Skeletal muscle satellite cell (primary cell): ENCODE data around the gene ZNF462.

Source experiments
- H3K27me3 ChIP-seq: 2 replicates; pipeline ENCODE4 v1.7.0; 2013; ENCODE audit warnings: low read length; ENCODE audit not compliant: control insufficient read depth, insufficient read depth
- H3K36me3 ChIP-seq: 2 replicates; pipeline ENCODE4 v1.7.0; 2013; ENCODE audit warnings: mild to moderate bottlenecking, control low read depth, low read length; ENCODE audit not compliant: insufficient read depth
- H3K4me1 ChIP-seq: 2 replicates; pipeline ENCODE4 v1.7.0; 2013; ENCODE audit warnings: low read length; ENCODE audit not compliant: control insufficient read depth, insufficient read depth
- H3K4me2 ChIP-seq: 2 replicates; pipeline ENCODE4 v1.7.0; 2013; ENCODE audit warnings: mild to moderate bottlenecking, low read length
- H3K4me3 ChIP-seq: 2 replicates; pipeline ENCODE4 v1.7.0; 2013; ENCODE audit warnings: low read length
- H3K9ac ChIP-seq: 2 replicates; pipeline ENCODE4 v1.7.0; 2013; ENCODE audit warnings: mild to moderate bottlenecking, low read depth, low read length, moderate library complexity
- H3K9me3 ChIP-seq: replicated peaks from 2 replicates; pipeline ENCODE4 v1.7.0; 2013; ENCODE audit warnings: mild to moderate bottlenecking, control low read depth, low read length

Gene ZNF462

DNA sequence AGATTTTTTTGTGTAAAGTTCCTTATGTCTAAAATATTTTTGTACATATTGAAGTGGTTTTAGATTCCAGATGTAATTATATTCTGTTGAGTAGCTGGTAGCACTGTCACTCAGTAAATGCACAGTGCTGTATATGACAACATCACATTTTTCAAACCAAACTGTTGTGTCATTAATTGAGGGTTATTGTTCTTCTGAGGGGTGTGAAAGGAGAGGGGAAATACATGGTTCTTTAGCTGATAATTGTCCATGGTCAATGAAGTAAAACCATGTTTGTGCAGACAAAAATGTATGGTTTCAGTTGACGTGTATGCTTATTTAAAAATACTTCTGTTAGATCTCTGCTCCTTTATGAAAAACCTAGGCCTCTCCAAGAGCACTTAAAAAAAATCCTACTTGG is 3.3 kb downstream of the ZNF462 start:
- Histone ChIP-seq H3K36me3 (no peaks in the 10 kb centered on the region), H3K9me3 (no peaks in the 10 kb centered on the region), H3K4me2 (no peak overlapping the region), H3K9ac (no peak overlapping the region), H3K27me3 (no peaks in the 10 kb centered on the region), H3K4me1 (peaks cover 33% of the 10 kb centered on the region), H3K4me3 (no peak overlapping the region)

DNA sequence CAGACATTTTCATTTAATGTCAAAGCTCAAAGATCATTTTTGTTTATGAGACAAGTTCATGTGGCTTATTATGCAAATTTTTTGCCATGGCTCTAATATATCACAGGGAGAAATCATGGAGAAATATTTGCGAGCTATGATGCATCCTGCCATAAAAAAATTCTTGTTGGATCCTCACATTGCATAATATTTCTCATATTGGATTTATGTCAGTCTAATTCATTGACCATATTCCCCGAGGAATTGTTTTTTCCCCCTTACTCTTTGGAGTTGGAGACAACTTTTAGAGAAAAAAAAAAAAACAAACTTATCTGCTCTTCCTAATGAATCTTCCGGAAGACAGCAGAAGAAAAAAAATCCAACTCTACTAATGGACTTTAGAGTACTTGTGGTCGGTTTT is 4.3 kb downstream of the ZNF462 start:
- no peaks in the 10 kb centered on the region for H3K36me3 ChIP-seq
- no peaks in the 10 kb centered on the region for H3K9me3 ChIP-seq
- H3K9ac ChIP-seq: no peak overlapping the region
- no peak overlapping the region for H3K4me3 ChIP-seq
- peaks cover 38% of the 10 kb centered on the region for H3K4me1 ChIP-seq
- no peaks in the 10 kb centered on the region for H3K27me3 ChIP-seq
- no peak overlapping the region for H3K4me2 ChIP-seq

DNA sequence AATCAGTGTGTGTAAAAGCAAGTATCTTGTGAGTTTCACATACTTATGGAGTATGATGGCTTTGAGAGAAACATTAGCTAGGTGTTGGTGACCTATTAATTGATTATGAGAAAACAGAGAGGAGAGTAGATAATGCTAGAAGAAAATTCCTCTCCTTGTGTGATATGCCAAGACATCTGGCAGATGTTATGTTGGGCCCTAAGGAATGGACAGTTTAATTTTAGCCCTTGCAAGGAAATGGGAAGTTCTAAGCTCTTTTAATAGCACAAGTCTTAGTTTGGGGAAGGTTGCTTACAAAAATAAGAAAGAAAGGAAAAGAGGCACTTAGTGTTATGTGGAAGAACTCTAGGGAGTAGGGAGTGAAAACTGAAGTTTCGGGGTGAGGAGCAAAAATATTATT is 5.1 kb downstream of the ZNF462 start:
- Histone ChIP-seq H3K9me3 (no peaks in the 10 kb centered on the region), H3K4me1 (peaks cover 44% of the 10 kb centered on the region), H3K9ac (no peak overlapping the region), H3K4me3 (no peak overlapping the region), H3K36me3 (no peaks in the 10 kb centered on the region), H3K4me2 (peak overlapping the region; percentile 3), H3K27me3 (no peaks in the 10 kb centered on the region)

DNA sequence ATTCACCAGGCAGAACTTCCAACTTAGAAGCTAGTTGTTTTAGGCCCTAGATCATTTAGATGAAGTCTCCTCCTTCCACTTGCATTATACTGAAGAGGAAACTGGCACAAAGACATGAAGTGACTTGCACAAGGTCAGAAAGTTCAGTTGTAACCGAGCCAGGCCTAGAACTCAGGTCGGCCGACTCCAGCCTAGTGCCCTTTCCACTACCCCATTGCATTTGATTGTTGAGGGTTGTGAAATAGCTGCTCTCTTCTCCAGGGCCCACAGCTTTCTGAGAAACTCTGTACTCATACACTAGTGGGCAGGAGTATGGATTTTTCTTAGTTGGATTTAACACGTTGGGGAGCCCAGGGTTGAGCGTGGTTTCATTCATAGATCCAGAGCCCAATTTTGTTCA is 5.6 kb downstream of the ZNF462 start:
- H3K4me1 ChIP-seq: peaks cover 44% of the 10 kb centered on the region
- H3K36me3 ChIP-seq: no peaks in the 10 kb centered on the region
- no peaks in the 10 kb centered on the region for H3K27me3 ChIP-seq
- H3K9ac ChIP-seq: no peak overlapping the region
- no peak overlapping the region for H3K4me3 ChIP-seq
- H3K9me3 ChIP-seq: no peaks in the 10 kb centered on the region
- peak overlapping the region; percentile 3 for H3K4me2 ChIP-seq

DNA sequence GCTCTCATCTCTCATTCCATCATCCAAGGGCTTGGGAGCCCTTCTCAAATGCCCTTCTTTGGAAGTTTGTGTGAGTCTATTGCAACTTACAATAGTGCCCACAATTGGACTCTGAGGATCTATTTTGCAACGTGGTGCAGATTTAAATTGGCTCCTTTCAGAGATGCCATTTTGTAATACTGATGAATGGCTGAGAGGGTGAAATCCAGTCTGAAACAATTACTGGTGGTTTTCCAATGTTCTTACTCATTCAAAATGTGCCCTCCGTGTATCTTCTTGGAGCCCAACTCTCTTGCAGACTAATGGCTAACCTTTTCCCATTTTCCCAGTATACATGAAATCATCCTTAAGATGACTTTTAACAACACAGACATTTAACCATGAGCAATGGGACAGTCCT is 6.1 kb downstream of the ZNF462 start:
- H3K9me3 ChIP-seq: no peaks in the 10 kb centered on the region
- peak overlapping the region; percentile 19 for H3K4me2 ChIP-seq
- H3K4me3 ChIP-seq: no peak overlapping the region
- no peaks in the 10 kb centered on the region for H3K27me3 ChIP-seq
- peaks cover 44% of the 10 kb centered on the region for H3K4me1 ChIP-seq
- H3K9ac ChIP-seq: no peak overlapping the region
- H3K36me3 ChIP-seq: no peaks in the 10 kb centered on the region

DNA sequence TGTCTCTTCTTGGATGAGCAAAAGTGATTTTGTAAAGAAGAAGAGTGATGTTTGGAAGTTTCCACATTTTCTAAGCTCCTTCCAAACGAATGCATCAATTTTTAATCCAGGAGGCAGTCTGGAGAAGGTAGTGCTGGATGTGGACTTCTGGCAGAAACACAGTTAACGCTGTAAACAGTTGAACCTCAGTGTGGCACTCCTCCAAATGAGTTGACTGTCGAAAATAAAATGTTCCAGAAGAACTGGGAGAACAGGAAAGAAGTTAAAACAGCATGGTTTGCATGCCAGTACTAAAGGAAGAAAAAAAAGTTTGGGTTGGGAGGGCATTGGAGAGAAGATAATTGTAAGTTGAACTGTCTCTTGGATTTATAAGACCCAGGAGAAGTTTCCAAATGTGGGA is 6.5 kb downstream of the ZNF462 start:
- H3K27me3 ChIP-seq: no peaks in the 10 kb centered on the region
- H3K36me3 ChIP-seq: no peaks in the 10 kb centered on the region
- H3K4me3 ChIP-seq: no peak overlapping the region
- peaks cover 46% of the 10 kb centered on the region for H3K4me1 ChIP-seq
- H3K9me3 ChIP-seq: no peaks in the 10 kb centered on the region
- peak overlapping the region; percentile 19 for H3K4me2 ChIP-seq
- no peak overlapping the region for H3K9ac ChIP-seq

DNA sequence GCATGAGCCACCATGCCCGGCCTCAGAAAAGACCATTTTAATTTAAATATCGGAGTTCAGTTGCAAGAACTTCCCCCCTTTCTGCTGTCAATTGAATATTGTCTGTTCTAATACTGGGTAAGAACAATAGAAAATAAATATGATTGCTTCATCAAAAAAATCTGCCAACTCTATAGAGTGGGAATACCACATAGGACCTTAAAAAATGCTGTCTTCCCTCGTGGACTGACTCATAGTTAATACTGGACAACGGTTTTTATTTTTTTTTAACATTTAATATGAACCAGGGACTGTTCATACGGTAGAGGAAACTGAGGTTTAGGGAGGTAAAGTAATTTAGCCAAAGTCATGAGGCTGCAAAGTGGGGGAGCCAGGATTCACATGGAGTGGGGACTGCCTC is 9.7 kb downstream of the ZNF462 start:
- Histone ChIP-seq H3K4me3 (no peak overlapping the region), H3K4me2 (no peak overlapping the region), H3K9me3 (no peaks in the 10 kb centered on the region), H3K9ac (no peak overlapping the region), H3K4me1 (peaks cover 44% of the 10 kb centered on the region), H3K36me3 (no peaks in the 10 kb centered on the region), H3K27me3 (no peaks in the 10 kb centered on the region)

DNA sequence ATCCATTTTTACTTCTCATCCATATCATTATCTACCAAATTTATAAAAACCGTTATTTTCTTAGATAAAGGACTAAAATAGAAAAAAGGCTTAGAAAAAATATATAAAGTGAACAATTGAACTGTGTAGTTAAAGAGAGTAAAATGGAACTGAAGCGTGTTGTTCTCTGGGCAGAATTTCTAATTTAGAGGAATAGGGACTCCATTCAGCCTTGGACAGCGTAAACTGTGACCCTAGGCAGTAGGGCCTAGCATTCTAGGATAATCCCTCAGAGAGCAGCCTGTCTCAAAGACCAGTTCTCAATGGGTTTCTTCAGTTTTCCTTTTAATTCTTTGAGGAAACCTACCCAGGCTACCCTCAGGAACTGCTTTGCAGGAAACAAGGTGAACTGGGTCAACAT is 11.1 kb downstream of the ZNF462 start:
- no peaks in the 10 kb centered on the region for H3K36me3 ChIP-seq
- H3K4me1 ChIP-seq: peaks cover 38% of the 10 kb centered on the region
- no peaks in the 10 kb centered on the region for H3K27me3 ChIP-seq
- no peak overlapping the region for H3K4me2 ChIP-seq
- no peaks in the 10 kb centered on the region for H3K9me3 ChIP-seq
- no peak overlapping the region for H3K4me3 ChIP-seq
- H3K9ac ChIP-seq: no peak overlapping the region

DNA sequence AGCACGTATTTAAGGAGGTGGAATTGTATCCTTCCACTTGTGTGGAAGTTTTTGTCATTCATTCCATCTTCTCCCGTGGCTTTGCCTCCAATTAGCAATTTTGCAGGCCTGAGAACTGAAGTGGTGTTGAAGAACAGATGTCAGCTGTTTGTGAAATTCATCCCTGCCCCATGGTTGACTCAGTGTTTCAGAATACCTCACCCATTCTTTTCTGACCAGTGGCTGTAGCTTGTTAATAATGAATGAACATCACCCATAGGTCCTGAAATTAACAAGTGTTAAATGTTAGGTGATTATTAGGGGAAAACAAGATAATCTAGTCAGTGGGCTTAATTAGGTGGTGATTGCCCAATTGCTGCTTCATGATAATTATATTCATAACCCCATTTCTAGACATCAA is 11.7 kb downstream of the ZNF462 start:
- no peak overlapping the region for H3K9ac ChIP-seq
- no peaks in the 10 kb centered on the region for H3K27me3 ChIP-seq

DNA sequence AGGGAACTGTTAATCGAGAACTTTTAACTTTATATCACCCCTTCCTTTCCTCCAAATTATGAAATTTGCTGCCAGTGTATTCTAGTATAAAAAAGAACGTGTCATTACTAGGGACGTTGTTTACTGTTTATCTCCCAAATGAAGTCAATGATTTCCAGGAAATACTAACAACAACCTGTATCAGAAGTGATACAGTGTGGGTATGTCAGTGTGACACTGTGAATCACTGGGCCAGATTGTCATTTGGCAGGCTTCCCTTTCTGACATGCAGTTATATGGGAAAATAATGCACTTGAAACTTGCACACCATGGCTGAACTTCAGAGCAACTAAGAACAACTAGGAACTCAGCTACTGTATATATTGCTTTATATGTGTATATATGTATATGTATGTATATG is 12.6 kb downstream of the ZNF462 start:
- H3K36me3 ChIP-seq: no peaks in the 10 kb centered on the region

More for the DNA sequence above, 11.7 kb downstream of the ZNF462 start:
- Histone ChIP-seq H3K4me1 (peaks cover 36% of the 10 kb centered on the region), H3K9me3 (no peaks in the 10 kb centered on the region), H3K36me3 (no peaks in the 10 kb centered on the region), H3K4me2 (no peak overlapping the region), H3K4me3 (no peak overlapping the region)

DNA sequence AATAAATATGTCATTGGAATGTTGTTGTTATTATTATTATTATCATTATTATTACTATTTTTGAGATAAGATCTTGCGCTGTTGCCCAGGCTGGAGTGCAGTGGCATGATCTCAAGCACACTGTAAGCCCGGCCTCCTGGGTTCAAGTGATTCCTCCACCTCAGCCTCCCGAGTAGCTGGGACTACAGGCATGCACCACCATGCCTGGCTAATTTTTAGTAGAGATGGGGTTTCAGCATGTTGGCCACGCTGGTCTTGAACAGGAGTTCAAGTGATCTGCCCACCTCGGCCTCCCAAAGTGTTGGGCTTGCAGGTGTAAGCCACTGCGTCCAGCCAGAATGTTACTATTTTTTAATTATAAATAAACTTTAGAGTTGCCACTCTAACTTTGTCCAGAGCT is 14.4 kb downstream of the ZNF462 start:
- Histone ChIP-seq H3K27me3 (no peaks in the 10 kb centered on the region), H3K36me3 (no peaks in the 10 kb centered on the region), H3K9me3 (no peaks in the 10 kb centered on the region), H3K4me2 (no peak overlapping the region), H3K4me3 (no peak overlapping the region), H3K4me1 (peaks cover 42% of the 10 kb centered on the region), H3K9ac (no peak overlapping the region)

More for the DNA sequence above, 12.6 kb downstream of the ZNF462 start:
- Histone ChIP-seq H3K9ac (no peak overlapping the region), H3K4me3 (no peak overlapping the region), H3K4me1 (peaks cover 39% of the 10 kb centered on the region), H3K9me3 (no peaks in the 10 kb centered on the region), H3K27me3 (no peaks in the 10 kb centered on the region), H3K4me2 (no peak overlapping the region)

DNA sequence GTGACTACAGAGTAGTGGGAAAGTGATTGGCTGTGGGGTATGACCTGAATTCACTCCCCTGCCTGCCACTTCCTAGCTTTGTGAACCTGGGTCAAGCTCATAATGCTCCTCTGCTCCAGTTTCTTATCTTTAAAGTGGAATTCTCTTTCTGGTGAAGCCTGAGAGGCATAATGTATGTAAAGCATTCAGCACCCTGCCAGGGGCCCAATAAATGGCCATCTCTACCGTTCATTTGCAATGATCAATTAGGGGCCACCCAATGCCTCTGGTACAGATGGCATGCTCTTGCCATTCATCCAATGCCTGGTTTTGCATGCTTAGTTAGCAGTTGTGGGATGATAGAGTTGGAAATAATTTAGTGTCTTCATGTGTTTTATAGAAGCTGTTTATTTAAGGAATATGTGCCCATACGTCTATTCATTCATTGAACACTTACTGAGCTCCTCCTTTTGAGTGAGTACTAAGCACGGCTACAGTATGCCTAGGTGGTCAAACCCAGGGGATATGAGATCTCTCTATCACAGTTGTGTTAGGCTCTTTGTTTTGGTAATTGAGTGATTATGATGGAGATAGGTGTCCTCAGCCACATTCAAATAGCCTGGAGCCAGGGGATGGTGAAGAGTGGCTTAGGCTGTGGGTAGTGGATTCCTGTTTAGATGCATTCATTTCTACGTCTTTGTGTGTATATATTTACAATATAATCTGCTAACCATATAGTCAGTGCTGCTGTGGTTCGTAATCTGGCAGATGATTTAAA is 15.3 kb downstream of the ZNF462 start:
- H3K9ac ChIP-seq: no peak overlapping the region
- no peak overlapping the region for H3K4me3 ChIP-seq
- no peaks in the 10 kb centered on the region for H3K9me3 ChIP-seq
- H3K4me2 ChIP-seq: no peak overlapping the region
- peaks cover 35% of the 10 kb centered on the region for H3K4me1 ChIP-seq
- no peaks in the 10 kb centered on the region for H3K27me3 ChIP-seq
- H3K36me3 ChIP-seq: no peaks in the 10 kb centered on the region
